GM18505 (cell line): Measurements from ENCODE around the gene C8B.

Source experiments
- ATAC-seq: cut with Tn5 transposase; IDR thresholded peaks from one replicate; pipeline ENCODE4 v1.9.1; 2021; ENCODE audit not compliant: unreplicated experiment
- POLR2A ChIP-seq: IDR thresholded peaks from 4 replicates; pipeline ENCODE4 v1.6.1; 2011; ENCODE audit warnings: borderline replicate concordance; ENCODE audit not compliant: insufficient read depth, insufficient read length; ENCODE audit errors: extremely low read depth

The C8B gene

GRCh38 chr1:56933161-56933560, 32.7 kb downstream of the C8B start:
- no peak for ATAC-seq
- TF ChIP-seq POLR2A: no peak

GRCh38 chr1:56931686-56932085, 34.1 kb downstream of the C8B start:
- TF ChIP-seq POLR2A: no peak

GRCh38 chr1:56931211-56931610, 34.6 kb downstream of the C8B start:
- no peak for ATAC-seq
- no peak for TF ChIP-seq POLR2A

More at GRCh38 chr1:56931686-56932085, 34.1 kb downstream of the C8B start:
- ATAC-seq: no peak

- no peak for ATAC-seq
- no peak for TF ChIP-seq POLR2A
Observed at GRCh38 chr1:56929492-56929891, 36.3 kb downstream of the C8B start.

GRCh38 chr1:56927986-56928385, 37.8 kb downstream of the C8B start:
- no peak for ATAC-seq
- TF ChIP-seq POLR2A: no peak

GRCh38 chr1:56927171-56927570, 38.6 kb downstream of the C8B start:
- no peak for ATAC-seq
- TF ChIP-seq POLR2A: no peak

GRCh38 chr1:56925193-56925592, 40.6 kb downstream of the C8B start:
- TF ChIP-seq POLR2A: no peak
- ATAC-seq: no peak

- ATAC-seq: no peak
- no peak for TF ChIP-seq POLR2A
Observed at GRCh38 chr1:56924116-56924515, 41.7 kb downstream of the C8B start.

GRCh38 chr1:56923201-56923600, 42.6 kb downstream of the C8B start:
- ATAC-seq: no peak

GRCh38 chr1:56922507-56922906, 43.3 kb downstream of the C8B start:
- no peak for ATAC-seq
- TF ChIP-seq POLR2A: no peak

More at GRCh38 chr1:56923201-56923600, 42.6 kb downstream of the C8B start:
- no peak for TF ChIP-seq POLR2A

- TF ChIP-seq POLR2A: no peak
- ATAC-seq: no peak
Observed at GRCh38 chr1:56922070-56922469, 43.7 kb downstream of the C8B start.

GRCh38 chr1:56921479-56921878, 44.3 kb downstream of the C8B start:
- no peak for ATAC-seq
- no peak for TF ChIP-seq POLR2A

- no peak for TF ChIP-seq POLR2A
- ATAC-seq: no peak
Observed at GRCh38 chr1:56920591-56921001, 45.2 kb downstream of the C8B start.

- TF ChIP-seq POLR2A: no peak
- ATAC-seq: no peak
Observed at GRCh38 chr1:56917356-56917755, 48.5 kb downstream of the C8B start.

GRCh38 chr1:56916630-56917029, 49.2 kb downstream of the C8B start:
- ATAC-seq: no peak
- no peak for TF ChIP-seq POLR2A

GRCh38 chr1:56915960-56916359, 49.9 kb downstream of the C8B start:
- no peak for ATAC-seq

GRCh38 chr1:56912325-56912724, 53.5 kb downstream of the C8B start:
- no peak for ATAC-seq
- TF ChIP-seq POLR2A: no peak

More at GRCh38 chr1:56915960-56916359, 49.9 kb downstream of the C8B start:
- no peak for TF ChIP-seq POLR2A
